Activated T-helper 9 cell treated with anti-CD3 and anti-CD28 coated beads, Interleukin-2, amount 50 U/mL, for 16 hours (primary cell): ENCODE measurements around the gene ATP8A1.

Experiments
- DNase-seq: peaks from one replicate; pipeline ENCODE4 v3.0.0-alpha.2; 2020; ENCODE audit warnings: low read depth

The ATP8A1 gene

GRCh38 chr4:42626629-42627146 is 30.2 kb downstream of the ATP8A1 start:
- DNase-seq, result no peak

- DNase-seq, result no peak
Measured at GRCh38 chr4:42625329-42625728, 31.6 kb downstream of the ATP8A1 start.

GRCh38 chr4:42624551-42624950 is 32.4 kb downstream of the ATP8A1 start:
- no peak for DNase-seq

- no peak for DNase-seq
Measured at GRCh38 chr4:42618023-42618422, 38.9 kb downstream of the ATP8A1 start.

GRCh38 chr4:42617030-42617429 is 39.9 kb downstream of the ATP8A1 start:
- no peak for DNase-seq

- no peak for DNase-seq
Measured at GRCh38 chr4:42616572-42616971, 40.3 kb downstream of the ATP8A1 start.

GRCh38 chr4:42615131-42615763 is 41.7 kb downstream of the ATP8A1 start:
- no peak for DNase-seq

GRCh38 chr4:42612898-42613297 is 44.0 kb downstream of the ATP8A1 start:
- DNase-seq, result no peak

- DNase-seq, result no peak
Measured at GRCh38 chr4:42610941-42611340, 46.0 kb downstream of the ATP8A1 start.

GRCh38 chr4:42609051-42609450 is 47.9 kb downstream of the ATP8A1 start:
- no peak for DNase-seq

GRCh38 chr4:42608551-42608950 is 48.4 kb downstream of the ATP8A1 start:
- DNase-seq, result no peak

GRCh38 chr4:42607011-42607726 is 49.7 kb downstream of the ATP8A1 start:
- DNase-seq, result no peak

GRCh38 chr4:42605264-42605663 is 51.6 kb downstream of the ATP8A1 start:
- DNase-seq, result no peak

GRCh38 chr4:42603862-42604261 is 53.0 kb downstream of the ATP8A1 start:
- DNase-seq, result no peak

GRCh38 chr4:42600578-42600977 is 56.3 kb downstream of the ATP8A1 start:
- DNase-seq, result no peak

- no peak for DNase-seq
Measured at GRCh38 chr4:42596918-42597317, 60.0 kb downstream of the ATP8A1 start.

GRCh38 chr4:42594888-42595287 is 62.0 kb downstream of the ATP8A1 start:
- DNase-seq, result no peak

GRCh38 chr4:42588909-42589308 is 68.0 kb downstream of the ATP8A1 start:
- no peak for DNase-seq

- DNase-seq, result no peak
Measured at GRCh38 chr4:42586775-42587174, 70.1 kb downstream of the ATP8A1 start.

GRCh38 chr4:42579903-42580302 is 77.0 kb downstream of the ATP8A1 start:
- no peak for DNase-seq

GRCh38 chr4:42578187-42578586 is 78.7 kb downstream of the ATP8A1 start:
- no peak for DNase-seq

GRCh38 chr4:42574870-42575430 is 82.0 kb downstream of the ATP8A1 start:
- DNase-seq, result no peak

GRCh38 chr4:42573249-42573648 is 83.7 kb downstream of the ATP8A1 start:
- DNase-seq, result no peak
